ENCODE data around the gene SLC24A5.

The SLC24A5 gene

GRCh38 chr15:48191574-48192225 is 70.9 kb downstream of the SLC24A5 start, which contains the start of gene CTXN2:
CTXN2 (plus strand) TSS chr15:48191665; CDS start chr15:48201301, 9,636 bp downstream.
- no peak for DNase-seq

All from fibroblast of skin of scalp (primary cell).